Neural cell (in vitro differentiated cells): ENCODE data around the gene MYO5C. TPM values are rescaled to one million over a fixed set of nuclear protein-coding genes. Genes with fewer than 3 reads are reported as not detected.

ENCODE experiments used
- H2AFZ ChIP-seq: fragments of 200-600, 300-800 bp; sonication (generic), shearing (Covaris generic); 2 replicates; pipeline ENCODE4 v1.6.0; 2014; ENCODE audit warnings: low read depth, mild to moderate bottlenecking, antibody characterized with exemption, low read length, moderate library complexity
- H3F3A ChIP-seq: fragments of 200-600 bp; shearing (Covaris generic); 2 replicates; pipeline ENCODE4 v1.6.1; 2016; ENCODE audit warnings: mild to moderate bottlenecking, moderate library complexity, mixed read lengths, antibody characterized with exemption, low read length; ENCODE audit not compliant: insufficient read depth, poor library complexity, severe bottlenecking
- H3K27ac ChIP-seq: fragments of 200-600, 300-800 bp; sonication (generic), shearing (Covaris generic); 2 replicates; pipeline ENCODE4 v1.5.1; 2014; ENCODE audit warnings: mild to moderate bottlenecking, low read length, moderate library complexity
- H3K27me3 ChIP-seq: fragments of 300-800, 200-600 bp; sonication (generic), shearing (Covaris generic); 2 replicates; pipeline ENCODE4 v1.6.0; 2014; ENCODE audit warnings: mild to moderate bottlenecking, low read depth, low read length, moderate library complexity; ENCODE audit not compliant: insufficient read depth
- H3K36me3 ChIP-seq: fragments of 300-800, 200-600 bp; sonication (generic), shearing (Covaris generic); 2 replicates; pipeline ENCODE4 v1.5.1; 2014; ENCODE audit warnings: mild to moderate bottlenecking, antibody characterized with exemption, low read length, moderate library complexity; ENCODE audit not compliant: insufficient read depth
- H3K4me2 ChIP-seq: fragments of 300-800, 200-600 bp; sonication (generic), shearing (Covaris generic); 2 replicates; pipeline ENCODE4 v1.6.0; 2014; ENCODE audit warnings: mild to moderate bottlenecking, low read length
- H3K4me3 ChIP-seq: fragments of 300-800, 200-600 bp; sonication (generic), shearing (Covaris generic); 2 replicates; pipeline ENCODE4 v1.5.1; 2014; ENCODE audit warnings: mild to moderate bottlenecking, low read length, moderate library complexity
- H3K79me2 ChIP-seq: fragments of 200-600 bp; shearing (Covaris generic); replicated peaks from 2 replicates; pipeline ENCODE4 v1.6.0; 2014; ENCODE audit warnings: mild to moderate bottlenecking, low read length, moderate library complexity; ENCODE audit not compliant: insufficient read depth
- H3K9ac ChIP-seq: fragments of 300-800, 200-600 bp; sonication (generic), shearing (Covaris generic); 2 replicates; pipeline ENCODE4 v1.6.1; 2016; ENCODE audit warnings: mild to moderate bottlenecking, low read length, mixed read lengths
- H3K9me2 ChIP-seq: fragments of 200-600 bp; shearing (Covaris generic); 2 replicates; pipeline ENCODE4 v1.6.1; 2016; ENCODE audit warnings: mild to moderate bottlenecking, low read length, mixed read lengths; ENCODE audit not compliant: insufficient read depth
- H3K9me3 ChIP-seq: fragments of 200-600, 300-800 bp; sonication (generic), shearing (Covaris generic); 2 replicates; pipeline ENCODE4 v1.6.1; 2016; ENCODE audit warnings: mild to moderate bottlenecking, mixed run types, low read length, moderate library complexity, mixed read lengths
- H4K20me1 ChIP-seq: fragments of 200-600 bp; shearing (Covaris generic); 2 replicates; pipeline ENCODE4 v1.6.1; 2016; ENCODE audit warnings: mild to moderate bottlenecking, mixed run types; ENCODE audit not compliant: insufficient read depth
- CTCF ChIP-seq: fragments of 450-650 bp; IDR thresholded peaks from 2 replicates; pipeline ENCODE4 v1.5.1; 2014; ENCODE audit warnings: antibody characterized with exemption, mild to moderate bottlenecking, moderate library complexity; ENCODE audit not compliant: poor library complexity, severe bottlenecking
- EP300 ChIP-seq: fragments of 450-650 bp; conservative IDR thresholded peaks from 2 replicates; pipeline ENCODE4 v1.6.1; 2014; ENCODE audit warnings: antibody characterized with exemption, mild to moderate bottlenecking, moderate library complexity; ENCODE audit not compliant: poor library complexity, severe bottlenecking
- EZH2 ChIP-seq: fragments of 200-600, 300-800 bp; shearing (Covaris generic), sonication (generic); IDR thresholded peaks from 2 replicates; pipeline ENCODE4 v1.6.1; 2014; ENCODE audit warnings: antibody characterized with exemption, low read length, borderline replicate concordance, mild to moderate bottlenecking; ENCODE audit not compliant: insufficient read depth, poor library complexity, severe bottlenecking
- MXI1 ChIP-seq: fragments of 450-650 bp; conservative IDR thresholded peaks from 2 replicates; pipeline ENCODE4 v1.6.1; 2014; ENCODE audit warnings: antibody characterized with exemption, mild to moderate bottlenecking; ENCODE audit not compliant: poor library complexity, severe bottlenecking
- POLR2AphosphoS5 ChIP-seq: IDR thresholded peaks from 2 replicates; pipeline ENCODE4 v1.6.1; 2012
- RAD21 ChIP-seq: fragments of 450-650 bp; conservative IDR thresholded peaks from 2 replicates; pipeline ENCODE4 v1.6.1; 2014; ENCODE audit warnings: antibody characterized with exemption, mild to moderate bottlenecking, moderate library complexity
- REST ChIP-seq: IDR thresholded peaks from 2 replicates; pipeline ENCODE4 v1.6.1; 2012; ENCODE audit warnings: borderline replicate concordance
- SMC3 ChIP-seq: fragments of 450-650 bp; conservative IDR thresholded peaks from 2 replicates; pipeline ENCODE4 v1.6.1; 2014; ENCODE audit warnings: antibody characterized with exemption, mild to moderate bottlenecking, moderate library complexity; ENCODE audit not compliant: poor library complexity
- TAF1 ChIP-seq: IDR thresholded peaks from 2 replicates; pipeline ENCODE4 v1.6.1; 2012; ENCODE audit warnings: low read depth
- polyA plus RNA-seq: library from polyadenylated mRNA; depleted of rRNA; stranded (reverse); fragments of >200 nt; gene quantifications from 2 replicates; pipeline ENCODE4 v1.2.3, GENCODE V29; 2014

The MYO5C gene
- polyA plus RNA-seq, 1 donor from 2014 or later, result 0.77 TPM

- Histone ChIP-seq H3K79me2 (no peaks in the 10 kb centered on the region), H3K9ac (no peak overlapping the region), H2AFZ (no peak overlapping the region), H3K36me3 (no peaks in the 10 kb centered on the region), H3K9me3 (no peaks in the 10 kb centered on the region), H3K4me3 (no peak overlapping the region), H4K20me1 (no peaks in the 10 kb centered on the region), H3K27me3 (no peaks in the 10 kb centered on the region), H3F3A (no peaks in the 10 kb centered on the region), H3K9me2 (no peaks in the 10 kb centered on the region), H3K4me2 (no peak overlapping the region), H3K27ac (no peak overlapping the region)
- no peak for TF ChIP-seq EZH2
- no peak for TF ChIP-seq RAD21
- TF ChIP-seq MXI1, result no peak
- no peak for TF ChIP-seq POLR2AphosphoS5
- TF ChIP-seq SMC3, result no peak
- no peak for TF ChIP-seq EP300
- no peak for TF ChIP-seq CTCF
- TF ChIP-seq REST, result no peak
- TF ChIP-seq TAF1, result no peak
These were observed 16.8 kb downstream of the MYO5C start for GRCh38 chr15:52278636-52279367.

- no peak overlapping the region for H2AFZ ChIP-seq
- no peak overlapping the region for H3K4me3 ChIP-seq
- H3K9me3 ChIP-seq, result no peaks in the 10 kb centered on the region
- H3K36me3 ChIP-seq, result no peaks in the 10 kb centered on the region
- no peaks in the 10 kb centered on the region for H4K20me1 ChIP-seq
- no peaks in the 10 kb centered on the region for H3F3A ChIP-seq
- H3K27me3 ChIP-seq, result no peaks in the 10 kb centered on the region
- no peak overlapping the region for H3K27ac ChIP-seq
- no peaks in the 10 kb centered on the region for H3K9me2 ChIP-seq
- H3K79me2 ChIP-seq, result no peaks in the 10 kb centered on the region
- no peak overlapping the region for H3K4me2 ChIP-seq
- TF ChIP-seq POLR2AphosphoS5, result no peak
- no peak for TF ChIP-seq TAF1
- TF ChIP-seq RAD21, result no peak
- TF ChIP-seq SMC3, result no peak
- TF ChIP-seq REST, result no peak
- no peak for TF ChIP-seq CTCF
- no peak for TF ChIP-seq EP300
- no peak for TF ChIP-seq EZH2
- no peak for TF ChIP-seq MXI1
- H3K9ac ChIP-seq, result no peak overlapping the region
These were observed 17.5 kb downstream of the MYO5C start for GRCh38 chr15:52278135-52278534.
